PC-9 (cell line): Measurements from ENCODE around the gene BRIP1. TPM values are rescaled to one million over a fixed set of nuclear protein-coding genes. Genes with fewer than 3 reads are reported as not detected.

Experiments used
- BruUV-seq: library from RNA; stranded (reverse); fragments of 400-500 nt; replicated peaks from 2 replicates; lab custom pipeline; 2021; lab: Mats Ljungman, UMichigan
- CTCF ChIA-PET: fragments of 300-600 bp; sonication (Branson Sonifier 250); formaldehyde crosslinking; loops from one replicate; lab custom pipeline; 2022; ENCODE audit warnings: antibody characterized with exemption; lab: Charles Lee
- POLR2A ChIA-PET: fragments of 300-600 bp; sonication (Branson Sonifier 250); formaldehyde crosslinking; loops from one replicate; lab custom pipeline; 2022; ENCODE audit warnings: antibody characterized with exemption; ENCODE audit not compliant: unreplicated experiment; lab: Charles Lee
- DNase-seq, 2 experiments: peaks; one replicate each; pipeline versions ENCODE4 v3.0.0 to v3.0.0-alpha.2; 2015 to 2022; ENCODE audit warnings: mixed read lengths in 1 of 2
- H2AFZ ChIP-seq: fragments of 200-600 bp; sonication (generic); 2 replicates; pipeline ENCODE4 v1.8.1; 2017; ENCODE audit warnings: antibody characterized with exemption
- H3F3A ChIP-seq: fragments of 200-600 bp; sonication (generic); 2 replicates; pipeline ENCODE4 v1.8.1; 2017; ENCODE audit warnings: antibody characterized with exemption, mild to moderate bottlenecking, low read depth; ENCODE audit not compliant: insufficient read depth
- H3K27ac ChIP-seq: fragments of 200-600 bp; sonication (generic); 2 replicates; pipeline ENCODE4 v1.6.1; 2016; ENCODE audit warnings: mixed run types
- H3K27me3 ChIP-seq: fragments of 200-600 bp; sonication (generic); 2 replicates; pipeline ENCODE4 v1.6.1; 2016; ENCODE audit warnings: low read depth, mixed run types; ENCODE audit not compliant: insufficient read depth
- H3K36me3 ChIP-seq: fragments of 200-600 bp; sonication (generic); 2 replicates; pipeline ENCODE4 v1.6.1; 2016; ENCODE audit warnings: low read depth, mixed run types
- H3K4me1 ChIP-seq: fragments of 200-600 bp; sonication (generic); replicated peaks from 2 replicates; pipeline ENCODE4 v1.6.1; 2016; ENCODE audit warnings: mixed run types; ENCODE audit not compliant: insufficient read depth
- H3K4me2 ChIP-seq: fragments of 200-600 bp; sonication (generic); 2 replicates; pipeline ENCODE4 v1.6.1; 2017; ENCODE audit warnings: mixed run types
- H3K4me3 ChIP-seq: fragments of 200-600 bp; sonication (generic); 2 replicates; pipeline ENCODE4 v1.6.1; 2016; ENCODE audit warnings: mixed run types
- H3K79me2 ChIP-seq: fragments of 200-600 bp; sonication (generic); 2 replicates; pipeline ENCODE4 v1.6.1; 2017; ENCODE audit warnings: low read depth, mixed run types
- H3K9me2 ChIP-seq: fragments of 200-600 bp; sonication (generic); 2 replicates; pipeline ENCODE4 v1.8.1; 2017; ENCODE audit warnings: mild to moderate bottlenecking; ENCODE audit not compliant: insufficient read depth
- H3K9me3 ChIP-seq: fragments of 200-600 bp; sonication (generic); 2 replicates; pipeline ENCODE4 v1.8.1; 2016; ENCODE audit warnings: low read depth; ENCODE audit not compliant: insufficient read depth
- H4K20me1 ChIP-seq: fragments of 200-600 bp; sonication (generic); 2 replicates; pipeline ENCODE4 v1.8.1; 2017; ENCODE audit not compliant: insufficient read depth
- EZH2 ChIP-seq: fragments of 200-600 bp; sonication (generic); IDR thresholded peaks from 2 replicates; pipeline ENCODE4 v1.8.0; 2017; ENCODE audit warnings: antibody characterized with exemption, low read depth
- intact Hi-C: fragments of 100-400 bp; cut with micrococcal nuclease; formaldehyde crosslinking; loops from one replicate; pipeline ENCODE4 v1.10.0; 2022; ENCODE audit not compliant: unreplicated experiment
- total RNA-seq: library from RNA; stranded (reverse); gene quantifications from 2 replicates; pipeline ENCODE4 v1.2.3, GENCODE V29; 2021
- TF ChIP-seq, protein P1 (sequence below): fragments of 200-600 bp; sonication (generic); conservative IDR thresholded peaks from 2 replicates; pipeline ENCODE4 v1.6.1; 2017; ENCODE audit warnings: mixed run types, antibody characterized with exemption, mild to moderate bottlenecking, moderate library complexity

Gene BRIP1
- total RNA-seq, 1 experiment from 2014 or later = 16.0 TPM

DNA sequence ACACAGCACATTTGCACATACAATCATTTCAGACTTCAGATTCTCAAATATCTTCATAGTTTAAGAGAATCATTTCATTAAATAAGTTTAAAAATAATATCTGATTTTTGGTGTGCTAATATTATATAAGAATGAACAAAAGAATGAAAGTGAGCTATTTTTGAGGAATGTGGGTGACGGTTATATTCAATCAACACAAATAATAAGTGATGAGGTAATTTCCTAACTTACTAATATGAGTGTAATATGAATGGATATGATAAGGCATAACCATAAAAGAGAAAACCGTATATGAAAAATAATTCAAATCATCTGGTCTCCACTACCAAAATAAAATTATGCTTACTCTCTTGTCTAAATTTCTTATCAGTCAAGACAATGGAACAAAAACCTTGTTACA, 203.9 kb downstream of the BRIP1 start:
- no peak overlapping the region for H3K27ac ChIP-seq
- H3K4me1 ChIP-seq = no peaks in the 10 kb centered on the region
- H3K4me3 ChIP-seq = no peak overlapping the region
- no peak for TF ChIP-seq EZH2
- TF ChIP-seq, protein P1, sequence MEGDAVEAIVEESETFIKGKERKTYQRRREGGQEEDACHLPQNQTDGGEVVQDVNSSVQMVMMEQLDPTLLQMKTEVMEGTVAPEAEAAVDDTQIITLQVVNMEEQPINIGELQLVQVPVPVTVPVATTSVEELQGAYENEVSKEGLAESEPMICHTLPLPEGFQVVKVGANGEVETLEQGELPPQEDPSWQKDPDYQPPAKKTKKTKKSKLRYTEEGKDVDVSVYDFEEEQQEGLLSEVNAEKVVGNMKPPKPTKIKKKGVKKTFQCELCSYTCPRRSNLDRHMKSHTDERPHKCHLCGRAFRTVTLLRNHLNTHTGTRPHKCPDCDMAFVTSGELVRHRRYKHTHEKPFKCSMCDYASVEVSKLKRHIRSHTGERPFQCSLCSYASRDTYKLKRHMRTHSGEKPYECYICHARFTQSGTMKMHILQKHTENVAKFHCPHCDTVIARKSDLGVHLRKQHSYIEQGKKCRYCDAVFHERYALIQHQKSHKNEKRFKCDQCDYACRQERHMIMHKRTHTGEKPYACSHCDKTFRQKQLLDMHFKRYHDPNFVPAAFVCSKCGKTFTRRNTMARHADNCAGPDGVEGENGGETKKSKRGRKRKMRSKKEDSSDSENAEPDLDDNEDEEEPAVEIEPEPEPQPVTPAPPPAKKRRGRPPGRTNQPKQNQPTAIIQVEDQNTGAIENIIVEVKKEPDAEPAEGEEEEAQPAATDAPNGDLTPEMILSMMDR = no peak
- no peaks in the 10 kb centered on the region for H4K20me1 ChIP-seq
- no peak overlapping the region for H2AFZ ChIP-seq
- no TSS peak for BruUV-seq
- DNase-seq = no peak
- no peak overlapping the region for H3K4me2 ChIP-seq
- H3K9me2 ChIP-seq = no peaks in the 10 kb centered on the region
- H3K79me2 ChIP-seq = no peaks in the 10 kb centered on the region
- no peaks in the 10 kb centered on the region for H3K9me3 ChIP-seq
- H3F3A ChIP-seq = no peaks in the 10 kb centered on the region
- ChIA-PET CTCF (no interaction called here), POLR2A (interaction anchor here (0.7 kb wide), 1 partner anchor 203 kb away, joined by 5 read pairs; no protein-coding TSS in a partner anchor)
- no peaks in the 10 kb centered on the region for H3K27me3 ChIP-seq
- no peaks in the 10 kb centered on the region for H3K36me3 ChIP-seq
- intact Hi-C loops = no loop called here

- H3K9me2 ChIP-seq = no peaks in the 10 kb centered on the region
- no peak overlapping the region for H2AFZ ChIP-seq
- H3K4me1 ChIP-seq = no peaks in the 10 kb centered on the region
- no peaks in the 10 kb centered on the region for H3K79me2 ChIP-seq
- H4K20me1 ChIP-seq = no peaks in the 10 kb centered on the region
- POLR2A ChIA-PET = no interaction called here
- DNase-seq = no peak
- CTCF ChIA-PET = no interaction called here
- no peaks in the 10 kb centered on the region for H3K27me3 ChIP-seq
- TF ChIP-seq EZH2 = no peak
- TF ChIP-seq, protein P1 = no peak
- intact Hi-C loops = no loop called here
- H3K4me2 ChIP-seq = no peak overlapping the region
- H3F3A ChIP-seq = no peaks in the 10 kb centered on the region
- no peaks in the 10 kb centered on the region for H3K36me3 ChIP-seq
- H3K9me3 ChIP-seq = no peaks in the 10 kb centered on the region
- H3K4me3 ChIP-seq = no peak overlapping the region
- BruUV-seq = no TSS peak
- no peak overlapping the region for H3K27ac ChIP-seq
These were observed 205.1 kb downstream of the BRIP1 start for GRCh38 chr17:61658183-61658582.

GRCh38 chr17:61657338-61657737, 206.0 kb downstream of the BRIP1 start:
- intact Hi-C loops = no loop called here
- Histone ChIP-seq H3K9me2 (no peaks in the 10 kb centered on the region), H3K9me3 (no peaks in the 10 kb centered on the region), H3K79me2 (no peaks in the 10 kb centered on the region), H3K4me1 (no peaks in the 10 kb centered on the region), H3K27me3 (no peaks in the 10 kb centered on the region), H2AFZ (no peak overlapping the region), H3K4me3 (no peak overlapping the region), H3F3A (no peaks in the 10 kb centered on the region), H3K4me2 (no peak overlapping the region), H3K36me3 (no peaks in the 10 kb centered on the region), H3K27ac (no peak overlapping the region), H4K20me1 (no peaks in the 10 kb centered on the region)
- no peak for TF ChIP-seq EZH2
- TF ChIP-seq, protein P1 = no peak
- ChIA-PET POLR2A (no interaction called here), CTCF (no interaction called here)
- no TSS peak for BruUV-seq
- no peak for DNase-seq
